ENCODE data around the gene FKBP14. TPM values are rescaled to one million over a fixed set of nuclear protein-coding genes. Genes with fewer than 3 reads are reported as not detected.

Gene FKBP14
- polyA plus RNA-seq, 1 of the 3 experiments (the other 2 are of a cell fraction), result 15.7 TPM

DNA sequence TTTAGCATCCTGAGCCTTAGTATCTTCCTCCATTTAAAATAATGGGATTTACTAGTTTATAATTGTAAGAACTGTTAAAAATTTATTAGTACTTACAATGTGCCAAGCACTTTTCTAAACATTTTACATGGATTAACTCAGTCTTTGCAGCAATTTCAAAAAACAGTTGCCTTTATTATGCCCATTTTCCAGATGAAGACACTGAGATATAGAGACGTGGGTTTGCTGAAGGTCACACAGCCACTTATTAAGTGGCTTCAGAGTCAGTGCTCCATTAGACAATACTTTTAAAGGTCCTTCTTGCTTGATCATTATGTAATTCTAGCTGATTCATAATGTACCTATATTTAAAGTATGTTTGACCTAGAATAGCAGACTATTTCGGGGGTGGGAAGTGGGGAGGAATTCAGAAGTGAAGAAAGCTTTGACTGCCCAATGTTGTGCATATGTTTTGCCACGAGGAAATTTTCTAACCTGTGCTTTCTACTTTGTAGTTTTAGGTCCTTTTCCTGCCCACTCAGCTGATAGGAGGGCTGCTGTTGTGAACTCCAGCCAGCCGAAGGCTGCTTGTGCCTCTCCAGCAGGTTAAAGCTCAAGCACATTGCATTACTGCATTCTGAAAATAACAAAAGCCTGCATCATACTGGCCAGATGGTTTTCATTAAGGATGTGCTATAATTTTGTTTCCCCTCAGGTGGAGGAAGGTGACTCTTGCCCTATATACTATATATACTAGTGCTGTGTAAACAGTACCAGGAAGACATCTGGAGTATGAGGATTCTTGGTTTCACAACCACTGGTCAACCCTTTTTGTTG lies 6.0 kb upstream of the FKBP14 start:
- Histone ChIP-seq H3K79me2 (ENCODE audit: insufficient read depth) (peaks cover 78% of the 10 kb centered on the region), H3K9me2 (no peaks in the 10 kb centered on the region), H3K4me1 (ENCODE audit: control insufficient read depth in 1 of 2, insufficient read depth in 2 of 2, low read depth in 1 of 2, low read length in 1 of 2) (peaks cover 19 to 39% of the 10 kb centered on the region in 2 experiments), H3K4me2 (peak overlapping the region; percentile 46), H3K4me3 (ENCODE audit: low read depth in 2 of 2, low read length in 1 of 2) (no peak overlapping the region), H3F3A (replicated peaks; ENCODE audit: insufficient read depth) (peaks cover 5% of the 10 kb centered on the region), H3K36me3 (replicated peaks in 1 of 2; ENCODE audit: control insufficient read depth in 1 of 2, insufficient read depth in 2 of 2, low read length in 1 of 2) (peaks cover 6 to 11% of the 10 kb centered on the region in 2 experiments), H4K20me1 (ENCODE audit: insufficient read depth) (peaks cover 40% of the 10 kb centered on the region), H2AFZ (ENCODE audit: low read depth) (no peak overlapping the region), H3K27ac (ENCODE audit: low read depth in 2 of 2, low read length in 1 of 2) (peak overlapping the region; percentile 9 to 81; a peak in 3 of 4 replicates), H3K9ac (no peak overlapping the region), H3K9me3 (no peaks in the 10 kb centered on the region), H3K27me3 (ENCODE audit: insufficient read depth) (no peaks in the 10 kb centered on the region)
- ChIA-PET POLR2A (no interaction called here), CTCF (interaction anchor here (1.0 to 11.9 kb wide), 3 partner anchors 14 to 153 kb away, joined by 3 to 85 read pairs (median 3); no protein-coding TSS in a partner anchor)
- 47% methylated on average over 4 of the region's 4 CpGs for WGBS (ENCODE audit: low lambda C conversion rate)
- TF ChIP-seq CHD2 (IDR thresholded peaks at IDR 0.05; ENCODE audit: low read length, partially characterized antibody), result peak; percentile 29
- TF ChIP-seq POLR2AphosphoS5 (IDR thresholded peaks at IDR 0.05; ENCODE audit: low read depth, low read length), result no peak
- TF ChIP-seq, protein P1, sequence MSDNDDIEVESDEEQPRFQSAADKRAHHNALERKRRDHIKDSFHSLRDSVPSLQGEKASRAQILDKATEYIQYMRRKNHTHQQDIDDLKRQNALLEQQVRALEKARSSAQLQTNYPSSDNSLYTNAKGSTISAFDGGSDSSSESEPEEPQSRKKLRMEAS (IDR thresholded peaks at IDR 0.05; ENCODE audit: low read depth), result peak; percentile 47; the same call in 1 of the 2 replicates
- no peak for TF ChIP-seq FOXJ3 (CRISPR knock-in tag; IDR thresholded peaks at IDR 0.05)
- TF ChIP-seq YY1 (IDR thresholded peaks at IDR 0.05; ENCODE audit: low read depth), result no peak
- TF ChIP-seq MXI1 (IDR thresholded peaks at IDR 0.05; ENCODE audit: low read depth, low read length), result peak; percentile 50; the same call in 1 of the 2 replicates
- TF ChIP-seq, protein P2, sequence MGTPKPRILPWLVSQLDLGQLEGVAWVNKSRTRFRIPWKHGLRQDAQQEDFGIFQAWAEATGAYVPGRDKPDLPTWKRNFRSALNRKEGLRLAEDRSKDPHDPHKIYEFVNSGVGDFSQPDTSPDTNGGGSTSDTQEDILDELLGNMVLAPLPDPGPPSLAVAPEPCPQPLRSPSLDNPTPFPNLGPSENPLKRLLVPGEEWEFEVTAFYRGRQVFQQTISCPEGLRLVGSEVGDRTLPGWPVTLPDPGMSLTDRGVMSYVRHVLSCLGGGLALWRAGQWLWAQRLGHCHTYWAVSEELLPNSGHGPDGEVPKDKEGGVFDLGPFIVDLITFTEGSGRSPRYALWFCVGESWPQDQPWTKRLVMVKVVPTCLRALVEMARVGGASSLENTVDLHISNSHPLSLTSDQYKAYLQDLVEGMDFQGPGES (IDR thresholded peaks at IDR 0.05; ENCODE audit: low read depth, low read length), result no peak
- TF ChIP-seq TCF12 (IDR thresholded peaks at IDR 0.05), result peak; percentile 93
- no peak for TF ChIP-seq SMC3 (IDR thresholded peaks at IDR 0.05; ENCODE audit: low read depth, low read length)
- peak; percentile 37; the same call in 1 of the 2 replicates for TF ChIP-seq FOSL2 (IDR thresholded peaks at IDR 0.05; ENCODE audit: borderline replicate concordance, low read depth)
- peak; percentile 54 for DNase-seq

DNA sequence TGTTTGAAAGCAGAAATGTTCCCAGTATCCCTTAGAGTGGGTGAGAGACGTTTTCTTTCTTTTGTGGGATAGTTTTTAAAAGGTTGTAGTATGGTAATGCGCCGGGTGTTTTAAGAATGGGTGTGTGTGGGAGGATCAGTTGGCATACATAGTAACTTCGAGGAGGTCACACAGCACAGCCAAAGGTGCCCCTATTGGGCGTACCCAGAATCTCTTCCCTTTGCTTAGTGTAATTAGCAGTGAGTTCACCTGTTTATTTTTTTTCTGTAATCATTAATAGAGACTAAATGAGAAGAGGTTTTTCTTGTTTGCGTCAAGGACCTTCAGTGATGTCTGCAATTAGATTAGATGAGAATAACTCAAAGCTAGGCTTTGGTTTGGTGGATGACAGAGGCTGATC lies 3.2 kb upstream of the FKBP14 start:
- Histone ChIP-seq H3K9ac (peak overlapping the region; percentile 75; the same call in 1 of the 2 replicates), H3K27ac (ENCODE audit: low read depth in 2 of 2, low read length in 1 of 2) (peak overlapping the region in 1 of 2 experiments; percentile 79; a peak in 2 of 4 replicates), H3K79me2 (ENCODE audit: insufficient read depth) (peaks cover 80% of the 10 kb centered on the region), H3K4me3 (ENCODE audit: low read depth in 2 of 2, low read length in 1 of 2) (peak overlapping the region; percentile 75 to 99), H3K4me1 (ENCODE audit: control insufficient read depth in 1 of 2, insufficient read depth in 2 of 2, low read depth in 1 of 2, low read length in 1 of 2) (peaks cover 19 to 48% of the 10 kb centered on the region in 2 experiments), H3K9me3 (no peaks in the 10 kb centered on the region), H2AFZ (ENCODE audit: low read depth) (peak overlapping the region; percentile 77; the same call in 1 of the 2 replicates), H4K20me1 (ENCODE audit: insufficient read depth) (peaks cover 40% of the 10 kb centered on the region), H3K4me2 (peak overlapping the region; percentile 86), H3K36me3 (replicated peaks in 1 of 2; ENCODE audit: control insufficient read depth in 1 of 2, insufficient read depth in 2 of 2, low read length in 1 of 2) (peaks cover 5 to 6% of the 10 kb centered on the region in 2 experiments), H3K27me3 (ENCODE audit: insufficient read depth) (no peaks in the 10 kb centered on the region), H3F3A (replicated peaks; ENCODE audit: insufficient read depth) (peaks cover 10% of the 10 kb centered on the region), H3K9me2 (no peaks in the 10 kb centered on the region)
- no peak for DNase-seq
- 33% methylated on average over 6 of the region's 6 CpGs for WGBS (ENCODE audit: low lambda C conversion rate)
- ChIA-PET POLR2A (no interaction called here), CTCF (interaction anchor here (0.6 to 11.9 kb wide), 4 partner anchors 20 to 152 kb away, joined by 3 to 85 read pairs (median 6); no protein-coding TSS in a partner anchor)
- TF ChIP-seq, protein P3, sequence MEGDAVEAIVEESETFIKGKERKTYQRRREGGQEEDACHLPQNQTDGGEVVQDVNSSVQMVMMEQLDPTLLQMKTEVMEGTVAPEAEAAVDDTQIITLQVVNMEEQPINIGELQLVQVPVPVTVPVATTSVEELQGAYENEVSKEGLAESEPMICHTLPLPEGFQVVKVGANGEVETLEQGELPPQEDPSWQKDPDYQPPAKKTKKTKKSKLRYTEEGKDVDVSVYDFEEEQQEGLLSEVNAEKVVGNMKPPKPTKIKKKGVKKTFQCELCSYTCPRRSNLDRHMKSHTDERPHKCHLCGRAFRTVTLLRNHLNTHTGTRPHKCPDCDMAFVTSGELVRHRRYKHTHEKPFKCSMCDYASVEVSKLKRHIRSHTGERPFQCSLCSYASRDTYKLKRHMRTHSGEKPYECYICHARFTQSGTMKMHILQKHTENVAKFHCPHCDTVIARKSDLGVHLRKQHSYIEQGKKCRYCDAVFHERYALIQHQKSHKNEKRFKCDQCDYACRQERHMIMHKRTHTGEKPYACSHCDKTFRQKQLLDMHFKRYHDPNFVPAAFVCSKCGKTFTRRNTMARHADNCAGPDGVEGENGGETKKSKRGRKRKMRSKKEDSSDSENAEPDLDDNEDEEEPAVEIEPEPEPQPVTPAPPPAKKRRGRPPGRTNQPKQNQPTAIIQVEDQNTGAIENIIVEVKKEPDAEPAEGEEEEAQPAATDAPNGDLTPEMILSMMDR (IDR thresholded peaks at IDR 0.05), result peak; percentile 32; the same call in 1 of the 2 replicates
- TF ChIP-seq, protein P1 (IDR thresholded peaks at IDR 0.05; ENCODE audit: low read depth), result no peak
- no peak for TF ChIP-seq FOXM1 (IDR thresholded peaks at IDR 0.05; ENCODE audit: low read depth)
- no peak for TF ChIP-seq RAD21 (IDR thresholded peaks at IDR 0.05; ENCODE audit: low read length)

Measured in SK-N-SH (cell line).